Posterior cingulate gyrus (tissue), 11 donors: ENCODE measurements around the gene PTPN18.

ENCODE experiments used
- DNase-seq, 10 donors: peaks; one replicate each; pipeline versions ENCODE4 v3.0.0 to v3.0.0-alpha.2; 2020 to 2021; ENCODE audit warnings: mixed read lengths in 3 of 10
- intact Hi-C: fragments of 100-400 bp; cut with DNase I; formaldehyde crosslinking; loops from one replicate; pipeline ENCODE4 v1.15.1; 2023

The PTPN18 gene

GRCh38 chr2:130358420-130359350, 2.8 kb downstream of the PTPN18 start:
- intact Hi-C loops: no loop called here
- DNase-seq: peak in 2 of 10 donors; percentile 57 to 71

GRCh38 chr2:130359466-130359865, 3.6 kb downstream of the PTPN18 start:
- peak in 1 of 10 donors; percentile 28 for DNase-seq
- intact Hi-C loops: no loop called here

DNA sequence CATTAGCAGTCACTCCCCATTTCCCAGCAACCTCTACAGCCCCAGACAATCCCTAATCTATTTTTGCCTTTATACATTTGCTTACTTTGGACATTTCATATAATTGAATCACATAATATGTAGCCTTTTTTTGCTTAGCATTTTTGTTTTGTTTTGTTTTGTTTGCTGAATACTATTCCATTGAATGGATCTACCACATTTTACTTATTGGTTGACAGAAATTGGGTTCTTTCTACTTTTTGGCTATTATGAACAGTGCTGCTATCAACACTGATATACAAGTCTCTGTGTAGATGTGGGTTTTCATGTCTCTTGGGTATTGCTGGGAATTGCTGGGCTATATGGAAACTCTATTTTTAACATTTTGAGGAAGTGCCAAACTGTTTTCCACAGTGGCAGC, 7.6 kb downstream of the PTPN18 start:
- no peak for DNase-seq
- intact Hi-C loops: no loop called here

DNA sequence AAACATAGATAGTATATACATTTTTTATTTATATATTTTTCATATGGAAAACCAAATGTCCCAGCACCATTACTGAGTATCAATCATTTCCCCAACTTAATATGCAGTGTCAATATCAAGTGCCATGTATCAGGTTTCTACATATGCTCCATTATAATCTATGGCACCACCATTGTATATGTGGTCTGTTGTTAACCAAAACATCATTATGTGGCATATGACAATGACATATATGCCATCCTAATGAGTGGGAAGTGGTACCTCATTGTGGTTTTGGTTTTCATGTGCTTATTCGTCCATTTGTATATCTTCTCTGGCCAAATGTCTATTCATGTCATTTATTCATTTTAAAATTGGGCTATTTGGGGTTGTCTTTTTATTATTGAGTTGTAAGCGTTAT, 9.2 kb downstream of the PTPN18 start:
- no peak for DNase-seq
- intact Hi-C loops: no loop called here

GRCh38 chr2:130365963-130366362, 10.1 kb downstream of the PTPN18 start:
- intact Hi-C loops: no loop called here
- no peak for DNase-seq

DNA sequence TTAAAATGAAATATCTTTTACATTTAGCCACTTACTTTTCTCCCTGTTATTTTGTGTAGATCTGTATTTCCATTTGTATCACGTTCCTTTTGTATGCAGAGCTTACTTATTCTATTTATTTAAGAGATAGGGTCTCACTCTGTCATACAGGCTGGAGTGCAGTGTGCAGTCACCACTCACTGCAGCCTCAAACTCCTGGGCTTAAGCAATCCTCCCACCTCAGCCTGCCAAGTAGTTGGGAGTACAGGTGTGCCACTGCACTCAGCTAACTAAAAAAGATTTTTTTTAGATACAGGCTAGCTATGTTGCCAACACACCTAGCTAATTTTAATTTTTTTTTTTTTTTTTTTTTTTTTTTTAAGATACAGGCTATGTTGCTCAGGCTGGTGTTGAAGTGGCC, 10.9 kb downstream of the PTPN18 start:
- intact Hi-C loops: no loop called here

DNA sequence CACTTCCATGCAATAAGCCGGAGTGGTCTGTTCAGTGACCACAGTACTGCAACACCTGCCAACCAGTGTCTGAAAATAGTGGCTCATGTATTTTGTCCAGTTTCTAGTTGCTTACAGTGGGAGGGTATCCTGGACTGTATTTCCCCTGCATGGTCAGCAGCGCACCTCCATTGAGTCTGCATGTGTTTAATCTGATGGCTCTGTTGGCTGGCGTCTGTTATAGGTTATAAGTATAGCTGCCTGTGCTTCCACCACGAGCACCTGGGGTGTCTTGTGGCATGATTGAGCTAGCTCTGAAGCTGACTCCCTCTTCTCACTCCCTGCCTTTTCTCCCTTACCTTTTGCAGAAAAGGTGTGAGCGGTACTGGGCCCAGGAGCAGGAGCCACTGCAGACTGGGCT, 12.9 kb downstream of the PTPN18 start:
- intact Hi-C loops: no loop called here
- DNase-seq: no peak

More for the DNA sequence above, 10.9 kb downstream of the PTPN18 start:
- no peak for DNase-seq

- intact Hi-C loops: no loop called here
- no peak for DNase-seq
Observed at GRCh38 chr2:130369311-130369964, 13.6 kb downstream of the PTPN18 start.

GRCh38 chr2:130369965-130370341, 14.1 kb downstream of the PTPN18 start:
- intact Hi-C loops: no loop called here
- peak in 2 of 10 donors; percentile 63 to 73 for DNase-seq

- intact Hi-C loops: no loop called here
- peak in 1 of 10 donors; percentile 66 for DNase-seq
Observed at GRCh38 chr2:130370490-130370889, 14.6 kb downstream of the PTPN18 start.

GRCh38 chr2:130371723-130372054, 15.8 kb downstream of the PTPN18 start:
- intact Hi-C loops: loop anchor here (1.0 kb wide), 1 partner anchor 14 kb away; no protein-coding TSS in a partner anchor
- no peak for DNase-seq

GRCh38 chr2:130372055-130372832, 16.4 kb downstream of the PTPN18 start:
- intact Hi-C loops: loop anchor here (1.0 kb wide), 1 partner anchor 15 kb away; no protein-coding TSS in a partner anchor

GRCh38 chr2:130372833-130373807, 17.3 kb downstream of the PTPN18 start:
- peak in 2 of 10 donors; percentile 67 to 79 for DNase-seq
- intact Hi-C loops: loop anchor here (1.0 kb wide), 1 partner anchor 16 kb away; no protein-coding TSS in a partner anchor

More at GRCh38 chr2:130372055-130372832, 16.4 kb downstream of the PTPN18 start:
- DNase-seq: peak; percentile 78 to 99 (median 86)

GRCh38 chr2:130373808-130374365, 18.0 kb downstream of the PTPN18 start:
- intact Hi-C loops: no loop called here
- peak in 2 of 10 donors; percentile 49 to 66 for DNase-seq

DNA sequence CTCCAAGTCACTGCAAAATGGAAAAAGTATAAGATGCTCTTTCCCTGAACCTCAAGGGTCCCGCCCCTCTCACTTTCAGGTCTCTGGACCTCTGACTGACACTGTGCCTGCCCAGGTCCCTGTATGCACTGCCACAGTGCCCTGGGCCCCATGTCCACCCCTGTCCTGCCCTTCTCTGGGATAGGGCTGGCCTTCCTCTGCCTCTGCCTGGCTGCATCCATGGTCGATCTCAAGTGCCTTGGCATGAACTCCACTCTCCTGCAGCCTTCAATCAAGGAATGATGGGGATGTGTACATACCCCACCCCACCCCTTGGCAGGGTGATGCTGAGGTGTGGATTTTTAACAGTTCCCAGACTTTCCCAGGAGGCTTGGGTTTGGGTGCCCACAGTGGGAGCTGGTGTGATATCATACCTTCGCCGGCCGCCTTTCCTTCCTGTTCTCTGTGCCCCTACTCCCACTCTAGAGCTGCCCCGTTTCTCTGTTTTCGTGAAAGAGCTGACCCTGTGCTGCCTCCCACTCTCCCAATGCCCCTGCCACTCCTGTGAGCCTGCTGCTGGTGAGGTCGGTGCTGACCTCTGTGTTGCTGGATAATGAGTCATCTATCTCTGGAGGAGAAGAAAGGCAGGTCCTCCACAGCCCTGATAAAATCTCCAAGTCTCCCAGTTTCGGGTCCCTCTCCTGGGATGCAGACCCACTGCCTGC, 18.9 kb downstream of the PTPN18 start:
- intact Hi-C loops: no loop called here
- DNase-seq: peak in 1 of 10 donors; percentile 54

GRCh38 chr2:130375291-130376266, 19.7 kb downstream of the PTPN18 start:
- DNase-seq: peak in 1 of 10 donors; percentile 59
- intact Hi-C loops: no loop called here
